HG03354 (cell line): Measurements from ENCODE around the gene METTL27.
"Not testable (repeated sequence)": the region's sequence is repeated elsewhere in the genome, so short reads cannot be mapped to it uniquely, and the experiment has no call there.

Experiments used
- ATAC-seq: cut with Tn5 transposase; IDR thresholded peaks from one replicate; pipeline ENCODE4 v1.9.1; 2021; ENCODE audit warnings: mild to moderate bottlenecking; ENCODE audit not compliant: unreplicated experiment, poor library complexity, severe bottlenecking

METTL27 gene

DNA sequence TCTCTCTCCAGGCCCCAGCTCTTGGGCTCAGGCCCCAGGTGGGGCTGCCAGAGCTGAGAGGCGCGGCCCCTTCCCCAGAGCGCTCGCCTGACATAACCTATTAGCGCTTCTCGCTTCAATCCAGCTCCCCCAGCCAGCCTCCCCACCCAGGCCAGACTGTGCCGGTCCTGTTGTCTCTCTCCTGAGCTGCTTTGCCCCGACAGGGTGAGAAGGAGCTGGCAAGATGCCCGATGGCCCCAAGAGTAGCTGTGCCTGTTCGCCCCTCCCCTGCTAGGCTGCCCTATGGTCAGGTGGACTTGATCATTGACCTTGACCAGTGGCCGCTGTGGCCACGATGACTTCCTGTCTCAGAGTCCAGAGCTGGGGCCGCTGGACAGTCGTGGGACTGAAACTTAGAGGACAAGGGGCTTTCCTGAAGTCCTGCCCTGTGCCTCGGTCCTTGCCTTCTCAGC lies 27.8 kb upstream of the METTL27 start:
- ATAC-seq, result no peak

DNA sequence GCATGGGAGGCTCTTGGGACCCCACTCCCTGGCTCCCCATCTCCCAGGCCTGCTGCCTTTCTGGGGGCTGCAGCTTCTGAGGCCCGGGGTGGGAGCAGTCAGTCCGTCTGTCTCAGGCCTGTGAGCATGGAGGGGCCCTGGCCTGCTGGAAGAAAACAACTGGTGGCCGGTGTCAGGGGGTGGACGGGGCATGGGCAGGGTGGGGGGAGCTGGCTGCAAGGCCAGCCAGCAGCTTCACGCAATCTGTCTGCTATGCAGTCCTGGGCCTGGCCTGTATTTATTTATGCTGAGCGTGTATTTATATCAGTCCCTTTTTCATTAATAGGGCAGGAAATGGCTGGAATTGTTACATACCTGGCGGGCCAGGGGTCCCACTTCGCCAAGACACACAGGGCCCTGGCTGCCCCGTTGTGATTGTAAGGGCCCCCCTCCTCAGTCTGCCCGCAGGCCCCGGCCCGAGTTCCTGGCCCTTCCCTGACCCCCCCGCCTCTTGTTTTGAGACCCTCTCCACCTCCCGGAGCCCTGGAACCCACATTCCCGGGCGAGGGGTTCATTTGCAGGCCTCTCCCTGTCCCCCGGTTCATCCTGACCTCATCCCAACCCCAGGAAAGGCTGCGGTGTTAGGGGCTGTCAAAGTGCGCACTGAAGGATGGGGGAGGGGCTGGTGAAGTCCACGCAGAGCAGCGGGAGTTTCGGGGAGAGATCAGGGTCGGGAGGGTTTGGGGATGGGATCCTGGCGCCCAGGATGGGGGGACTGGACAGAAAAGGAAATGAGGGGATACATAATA lies 26.9 kb upstream of the METTL27 start:
- ATAC-seq, result no peak

DNA sequence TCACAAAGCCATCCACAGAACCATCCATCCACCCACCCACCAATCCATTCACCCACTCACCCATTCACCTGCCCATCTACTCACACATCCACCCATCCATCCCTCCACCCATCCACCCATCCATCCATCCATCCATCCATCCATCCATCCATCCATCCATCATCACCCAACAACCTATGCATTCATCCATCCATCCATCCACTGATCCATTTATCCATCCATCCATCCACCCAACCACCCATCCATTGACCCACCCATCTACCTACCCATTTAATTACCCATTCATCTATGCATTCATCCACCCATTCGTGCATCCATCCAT lies 24.1 kb upstream of the METTL27 start:
- ATAC-seq, result no peak

DNA sequence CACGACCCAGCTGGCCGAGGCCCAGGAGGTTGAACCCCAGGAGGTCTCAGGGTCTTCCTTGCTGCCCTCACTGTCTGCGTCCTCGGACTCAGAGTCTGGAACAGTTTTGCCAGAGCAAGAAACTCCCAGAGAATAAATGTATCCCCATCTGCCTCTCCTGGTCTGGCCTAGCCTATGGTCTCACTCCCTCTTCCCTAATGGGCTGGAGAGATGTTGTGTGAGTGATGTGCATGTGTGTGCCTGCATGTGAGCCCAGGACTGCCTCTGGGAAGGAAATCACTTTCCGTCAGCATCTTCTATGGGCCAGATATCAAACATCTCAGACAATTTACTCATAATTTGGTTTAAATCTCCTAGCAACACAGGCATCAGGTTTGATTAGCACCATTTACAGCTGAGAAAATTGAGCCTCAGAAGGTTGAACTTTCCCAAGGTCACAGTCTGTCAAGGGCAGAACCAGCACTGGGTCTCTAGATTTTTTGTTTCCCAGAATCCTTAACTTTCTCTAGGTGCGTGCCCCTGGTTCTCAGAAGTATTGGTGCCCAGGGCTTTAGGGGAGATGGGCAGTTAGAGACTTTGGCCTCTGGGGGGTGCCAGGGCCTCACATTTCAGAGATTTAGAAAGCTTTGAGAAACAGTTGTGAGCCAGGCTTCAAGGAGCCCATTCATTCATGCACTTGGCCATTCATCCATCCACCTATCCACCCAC lies 23.6 kb upstream of the METTL27 start:
- ATAC-seq, result no peak

DNA sequence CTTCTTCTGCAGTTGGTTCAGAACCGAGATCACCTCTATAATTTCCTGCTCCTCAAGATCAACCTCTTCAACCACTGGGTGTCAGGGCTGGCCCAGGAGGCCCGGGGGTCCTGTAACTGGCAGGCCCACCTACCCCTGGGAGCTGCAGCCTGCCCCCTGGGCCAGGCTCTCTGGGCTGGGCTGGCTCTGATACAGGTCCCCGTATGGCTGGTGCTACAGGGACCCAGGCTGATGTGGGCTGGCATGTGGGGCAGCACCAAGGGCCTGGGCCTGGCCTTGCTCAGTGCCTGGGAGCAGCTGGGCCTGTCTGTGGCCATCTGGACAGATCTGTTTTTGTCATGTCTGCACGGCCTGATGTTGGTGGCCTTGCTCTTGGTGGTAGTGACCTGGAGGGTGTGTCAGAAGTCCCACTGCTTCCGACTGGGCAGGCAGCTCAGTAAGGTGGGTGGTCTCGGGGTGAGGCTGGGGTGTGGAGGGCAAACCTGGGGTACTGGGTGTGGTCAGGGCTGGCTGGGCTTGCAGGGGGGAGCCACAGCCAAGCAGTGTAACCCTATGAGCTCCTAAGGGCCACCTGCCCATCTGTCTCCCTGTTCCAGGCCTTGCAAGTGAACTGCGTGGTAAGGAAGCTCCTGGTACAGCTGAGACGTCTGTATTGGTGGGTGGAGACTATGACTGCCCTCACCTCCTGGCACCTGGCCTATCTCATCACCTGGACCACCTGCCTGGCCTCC lies 22.8 kb upstream of the METTL27 start:
- no peak for ATAC-seq

DNA sequence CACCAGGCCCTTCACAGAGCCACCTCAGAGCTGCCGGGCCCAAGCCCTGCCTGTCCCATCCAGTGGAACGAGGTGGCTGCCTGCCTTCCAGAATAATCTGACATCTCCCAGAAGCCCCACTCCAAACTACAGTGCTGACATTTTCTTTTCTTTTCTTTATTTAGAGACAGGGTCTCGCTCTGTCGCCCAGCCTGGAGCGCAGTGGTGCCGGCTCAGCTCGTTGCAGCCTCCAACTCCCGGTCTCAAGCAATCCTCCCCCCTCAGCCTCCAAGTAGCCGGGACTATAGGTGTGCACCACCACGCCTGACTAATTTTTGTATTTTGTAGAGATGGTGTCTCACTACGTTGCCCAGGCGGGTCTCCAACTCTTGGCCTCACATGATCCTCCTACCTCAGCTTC lies 19.0 kb upstream of the METTL27 start:
- no peak for ATAC-seq

DNA sequence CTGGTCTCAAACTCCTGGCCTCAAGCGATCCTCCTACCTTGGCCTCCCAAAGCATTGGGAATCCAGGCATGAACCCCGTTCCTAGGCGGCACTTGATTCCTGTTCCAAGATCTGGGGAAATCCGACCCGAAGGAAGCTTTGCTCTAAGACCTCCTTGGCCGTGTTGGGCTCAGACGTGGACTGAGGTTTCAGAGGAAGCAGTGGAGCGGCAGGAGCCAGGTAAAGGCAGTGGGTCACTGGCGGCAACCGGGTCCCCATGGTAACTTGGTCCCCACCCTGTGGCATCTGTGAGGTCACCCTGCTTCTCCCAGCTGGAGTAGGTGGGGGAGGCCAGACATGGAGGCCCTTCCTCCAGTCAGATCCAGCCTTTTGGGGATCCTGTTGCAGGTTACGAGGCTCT lies 18.5 kb upstream of the METTL27 start, which contains the start of gene TMEM270:
Gene TMEM270 (plus strand): TSS at position 301 of the 400 bp plus-strand sequence. CDS start 36 bp downstream, at position 337.
- no peak for ATAC-seq

DNA sequence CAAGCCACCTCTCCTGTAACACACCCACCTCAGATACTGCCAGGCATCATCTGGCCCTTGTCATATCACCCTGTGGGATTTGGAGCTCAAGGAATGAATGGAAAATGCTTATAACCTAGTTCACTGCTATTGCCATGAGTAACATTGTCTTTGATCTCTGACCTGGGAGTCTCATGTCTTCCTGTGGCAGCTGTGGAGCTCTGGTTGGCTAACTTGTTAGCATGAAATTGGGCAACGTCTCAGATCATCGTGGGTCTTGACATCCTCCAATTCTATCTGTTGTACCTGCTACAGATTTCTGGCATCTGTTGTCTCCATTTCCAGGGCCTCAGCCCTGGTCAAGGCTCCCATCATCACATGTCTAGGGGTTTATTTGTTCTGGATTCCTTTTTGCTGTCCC lies 16.5 kb upstream of the METTL27 start:
- ATAC-seq, result no peak

DNA sequence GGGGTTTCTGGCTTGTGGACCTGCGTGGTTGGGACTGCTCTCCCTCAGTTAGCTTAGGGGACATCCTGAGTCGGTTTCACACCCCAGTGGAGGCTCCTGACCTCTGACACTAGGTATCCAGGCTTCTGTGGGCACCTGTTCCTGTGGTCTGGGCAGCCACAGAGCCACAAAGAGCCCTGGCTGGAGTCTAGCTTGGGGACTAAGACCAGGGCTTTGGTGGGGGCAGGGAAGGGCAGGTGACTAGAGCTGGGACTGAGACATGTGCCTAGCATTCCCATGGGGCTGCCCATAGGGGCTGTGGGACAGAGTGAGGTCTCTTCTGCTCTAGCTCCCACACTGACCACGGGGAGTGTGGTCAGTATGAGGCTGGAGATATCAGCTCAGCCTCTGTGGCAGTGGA lies 14.6 kb upstream of the METTL27 start:
- ATAC-seq, result no peak

DNA sequence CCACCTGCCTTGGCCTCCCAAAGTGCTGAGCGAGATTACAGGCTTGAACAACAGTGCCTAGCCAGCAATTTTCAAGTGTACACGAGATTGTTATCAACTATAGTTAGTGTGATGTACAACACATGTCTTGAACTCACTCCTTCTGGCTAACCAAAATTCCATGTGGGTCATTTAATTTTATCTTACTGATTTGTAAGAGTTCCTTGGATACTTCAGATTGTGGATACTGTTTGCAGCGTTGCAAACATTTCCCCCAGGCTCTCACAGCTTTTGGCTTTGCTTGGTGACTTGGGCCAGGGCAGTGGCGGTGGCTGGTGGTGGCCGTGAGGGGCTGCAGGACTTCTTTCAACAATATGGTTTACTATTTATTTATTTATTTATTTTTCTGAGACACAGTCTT lies 10.2 kb upstream of the METTL27 start:
- no peak for ATAC-seq

DNA sequence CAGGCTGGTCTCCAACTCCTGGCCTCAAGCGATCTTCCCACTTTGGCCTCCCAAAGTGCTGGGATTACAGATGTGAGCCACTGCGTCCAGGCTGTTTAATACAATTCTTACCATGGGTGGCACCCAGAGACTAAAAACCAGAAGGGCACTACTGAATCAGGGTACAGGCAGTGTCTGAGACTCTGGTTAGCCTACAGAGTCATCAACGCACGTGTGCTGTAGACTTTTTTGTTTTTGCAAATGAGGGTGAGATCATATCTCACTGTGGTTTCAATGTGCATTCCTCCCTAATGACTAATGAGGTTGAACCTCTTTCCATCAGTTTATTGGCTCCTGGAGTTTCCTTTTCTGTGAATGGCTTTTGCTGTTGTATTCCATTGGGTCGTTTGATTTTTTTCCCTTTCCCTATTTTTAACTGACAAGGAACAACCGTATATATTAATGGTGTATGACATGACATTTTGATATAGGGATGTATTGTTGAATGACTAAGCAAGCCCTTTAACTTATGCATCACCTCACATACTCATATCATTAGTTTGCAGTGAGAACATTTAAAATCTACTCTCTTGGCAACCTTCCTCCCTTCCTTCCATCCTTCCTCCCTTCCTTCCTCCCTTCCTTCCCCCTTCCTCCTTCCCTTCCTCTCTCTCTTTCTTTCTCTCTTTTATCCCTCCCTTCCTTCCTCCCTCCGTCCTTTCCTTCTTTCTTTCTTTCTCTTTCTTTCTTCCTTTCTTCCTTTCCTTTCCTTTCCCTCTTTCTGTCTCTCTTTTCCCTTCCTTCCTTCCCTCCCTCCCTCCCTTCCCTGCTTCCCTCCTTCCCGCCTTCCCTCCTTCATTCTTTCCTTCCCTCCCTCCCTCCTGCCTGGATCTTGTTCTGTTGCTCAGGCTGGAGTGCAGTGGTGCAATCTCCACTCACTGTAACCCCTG lies 9.4 kb upstream of the METTL27 start:
- ATAC-seq, result peak; percentile 80

DNA sequence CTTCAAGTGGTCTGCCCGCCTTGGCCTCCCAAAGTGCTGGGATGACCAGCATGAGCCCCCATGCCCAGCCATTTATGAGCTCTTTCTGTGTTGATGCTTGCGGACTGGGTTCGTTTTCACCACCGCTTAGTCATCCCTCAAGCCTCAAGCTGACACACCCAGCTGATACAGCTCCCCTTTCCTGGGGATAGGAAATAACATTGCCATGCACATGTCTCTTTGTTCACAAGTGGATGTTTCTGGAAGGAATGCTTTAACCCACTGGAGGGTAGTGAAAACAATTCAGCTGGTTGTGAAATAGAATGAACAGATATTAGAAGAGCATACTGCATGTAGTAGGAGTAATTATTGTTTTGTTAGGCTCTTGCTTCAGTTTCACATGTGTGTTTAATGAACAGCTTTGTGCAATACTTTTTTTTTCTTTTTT lies 8.5 kb upstream of the METTL27 start:
- no peak for ATAC-seq

DNA sequence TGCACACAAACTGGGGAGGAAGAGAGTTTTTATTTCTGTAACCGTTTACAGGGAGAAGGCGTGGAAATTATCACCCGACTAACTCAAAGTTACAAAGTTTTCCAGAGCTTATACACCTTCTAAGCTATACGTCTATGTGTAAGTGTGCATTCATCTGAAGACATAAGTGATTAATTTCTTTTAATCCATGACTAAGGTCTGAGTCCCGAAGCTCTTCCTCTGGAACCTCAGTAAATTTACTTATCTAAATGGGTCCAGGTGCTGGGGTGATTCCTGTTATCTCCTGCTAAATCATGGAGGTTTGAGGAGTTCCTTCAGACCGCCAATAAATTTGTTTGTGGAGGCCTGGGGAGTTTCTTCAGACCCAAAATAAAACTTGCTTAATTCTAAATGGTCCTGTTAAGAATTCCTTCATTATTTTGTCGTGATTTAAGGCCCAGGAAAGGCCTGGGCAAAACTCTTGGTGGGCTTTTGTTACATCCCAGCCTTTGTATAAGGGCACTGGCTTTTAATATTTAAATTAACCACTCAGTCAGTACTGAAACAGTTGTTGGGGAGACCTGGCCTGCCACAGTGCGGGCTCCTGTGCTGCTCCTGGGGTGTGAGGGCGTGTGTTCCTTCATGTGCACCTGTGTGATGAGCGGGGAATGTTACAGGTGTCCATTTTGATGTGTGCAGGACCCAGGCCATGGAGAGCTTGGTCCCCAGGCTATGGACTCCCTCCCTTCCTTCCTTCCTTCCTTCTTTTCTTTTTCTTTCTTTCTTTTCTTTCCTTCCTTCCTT lies 5.8 kb upstream of the METTL27 start:
- no peak for ATAC-seq

DNA sequence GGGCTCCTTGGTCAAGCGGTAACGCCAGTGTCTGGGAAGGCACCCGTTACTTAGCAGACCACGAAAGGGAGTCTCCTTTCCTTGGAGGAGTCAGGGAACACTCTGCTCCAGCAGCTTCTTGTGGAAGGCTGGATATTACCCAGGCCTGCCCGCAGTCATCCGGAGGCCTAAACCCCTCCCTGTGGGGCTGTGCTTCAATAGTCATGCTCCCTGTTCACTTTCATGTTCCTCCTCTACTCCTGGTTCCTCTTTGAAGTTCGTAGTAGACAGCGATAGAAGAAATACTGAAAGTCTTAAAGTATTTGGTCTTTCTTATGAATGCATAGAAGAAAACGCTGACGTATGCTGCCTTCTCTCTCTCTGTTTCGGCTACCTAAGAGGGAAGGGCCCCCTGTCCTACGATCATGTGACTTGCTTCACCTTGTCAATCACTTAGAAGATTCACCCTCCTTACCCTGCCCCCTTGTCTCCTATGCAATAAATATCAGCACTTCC lies 3.4 kb upstream of the METTL27 start:
- not testable (repeated sequence) for ATAC-seq

DNA sequence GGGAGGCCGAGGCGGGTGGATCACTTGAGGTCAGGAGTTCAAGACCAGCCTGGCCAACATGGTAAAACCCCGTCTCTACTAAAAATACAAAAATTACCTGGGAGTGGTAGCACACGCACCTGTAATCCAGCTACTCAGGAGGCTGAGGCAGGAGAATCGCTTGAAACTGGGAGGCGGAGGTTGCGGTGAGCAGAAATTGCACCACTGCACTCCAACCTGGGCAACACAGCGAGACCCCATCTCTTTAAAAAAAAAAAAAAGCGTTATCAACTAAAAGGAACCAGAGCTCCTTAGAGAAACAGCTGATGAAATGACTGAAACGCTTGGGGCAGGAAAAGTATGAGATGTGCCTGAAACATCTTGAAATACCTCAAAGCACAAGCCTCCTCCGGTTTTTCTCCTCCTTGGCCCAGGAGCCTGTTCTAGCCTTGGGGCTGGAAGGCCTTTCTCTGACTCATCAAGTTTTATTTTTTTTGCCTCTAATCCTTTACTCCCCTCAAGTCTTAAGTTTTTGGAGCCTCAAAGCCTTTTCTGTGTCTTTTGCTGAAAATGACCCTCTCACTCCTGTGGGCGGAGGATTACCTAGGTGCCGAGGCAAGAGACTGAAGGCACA lies 2.6 kb upstream of the METTL27 start:
- no peak for ATAC-seq

DNA sequence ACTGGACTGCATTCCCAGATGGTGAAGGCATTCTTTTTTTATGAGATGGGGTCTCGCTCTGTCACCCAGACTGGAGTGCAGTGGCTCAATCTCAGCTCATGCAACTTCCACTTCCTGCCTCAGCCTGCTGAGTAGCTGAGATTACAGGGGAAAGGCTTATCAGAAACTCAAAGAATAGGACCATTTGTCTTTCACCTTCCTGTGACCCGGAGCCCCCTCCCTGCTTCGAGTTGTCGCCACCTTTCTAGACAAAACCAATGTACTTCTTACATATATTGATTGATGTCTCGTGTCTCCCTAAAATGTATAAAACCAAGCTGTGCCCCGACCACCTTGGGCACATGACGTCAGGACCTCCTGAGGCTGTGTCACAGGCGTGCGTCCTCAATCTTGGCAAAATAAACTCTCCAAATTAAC lies 1.8 kb upstream of the METTL27 start:
- ATAC-seq, result no peak

DNA sequence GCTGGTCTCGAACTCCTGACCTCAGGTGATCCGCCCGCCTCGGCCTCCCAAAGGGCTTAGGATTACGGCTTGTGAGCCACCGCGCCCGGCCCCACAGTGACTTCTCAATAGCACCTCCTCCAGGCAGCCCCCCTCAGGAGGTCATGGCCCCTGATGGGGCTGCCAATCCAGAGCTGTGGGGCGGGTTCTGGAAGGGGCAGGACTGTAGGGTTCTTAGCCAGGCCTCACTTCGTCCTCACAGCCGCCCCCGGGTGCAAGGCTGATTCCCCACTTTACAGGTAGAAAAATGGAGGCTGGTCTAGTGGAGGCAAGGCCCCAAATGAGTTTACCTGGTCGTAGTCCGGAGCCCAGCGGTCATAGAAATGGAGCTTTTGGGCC lies 638 bp downstream of the METTL27 start:
- ATAC-seq, result no peak

DNA sequence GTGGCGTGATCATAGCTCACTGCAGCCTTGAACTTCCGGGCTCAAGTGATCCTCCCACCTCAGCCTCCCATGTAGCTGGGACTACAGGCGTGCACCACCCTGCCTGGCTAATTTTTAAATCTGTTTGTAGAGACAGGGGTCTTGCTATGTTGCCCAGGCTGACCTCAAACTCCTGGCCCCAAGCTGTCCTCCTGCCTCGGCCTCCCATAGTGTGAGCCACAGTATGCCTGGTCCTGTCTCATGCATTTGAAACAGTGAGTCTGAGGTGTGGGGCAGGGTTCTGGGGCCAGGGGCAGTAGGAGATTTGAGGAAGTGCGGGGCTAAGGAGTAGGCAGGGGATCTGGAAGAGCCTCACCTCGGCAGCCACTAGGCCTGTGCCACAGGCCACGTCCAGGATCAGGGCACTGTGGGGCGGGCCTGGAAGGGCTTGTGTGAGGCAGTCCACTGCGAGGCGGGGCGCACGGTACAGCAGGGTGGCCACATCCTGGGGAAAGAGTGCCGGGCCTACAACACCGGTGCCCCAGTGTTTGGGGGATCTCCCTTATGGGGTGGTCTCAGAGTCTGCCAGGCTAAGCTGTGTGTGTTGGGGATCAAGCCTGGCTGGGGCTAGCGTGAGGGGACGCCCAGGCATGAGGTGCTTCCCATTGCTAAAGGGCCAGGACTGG lies 1.5 kb downstream of the METTL27 start:
- no peak for ATAC-seq
